Nephron (organoid): ENCODE data around the gene HUS1.

Experiments used
- H3K27ac Mint-ChIP-seq, 3 experiments: 2 replicates each; pipeline ENCODE4 v1.8.0; 2020; ENCODE audit warnings: mixed read lengths in 3 of 3, mild to moderate bottlenecking in 2 of 3, moderate library complexity in 1 of 3
- H3K27me3 Mint-ChIP-seq: 2 replicates; pipeline ENCODE4 v1.8.0; 2021; ENCODE audit warnings: low read depth, mild to moderate bottlenecking, moderate library complexity, mixed read lengths
- H3K36me3 Mint-ChIP-seq: 2 replicates; pipeline ENCODE4 v1.8.0; 2020; ENCODE audit warnings: low read depth, mixed read lengths
- H3K4me1 Mint-ChIP-seq: 2 replicates; pipeline ENCODE4 v1.8.0; 2020; ENCODE audit warnings: mixed read lengths
- H3K4me3 Mint-ChIP-seq, 3 experiments: 2 replicates each; pipeline ENCODE4 v1.8.0; 2020; ENCODE audit warnings: mild to moderate bottlenecking in 3 of 3, mixed read lengths in 3 of 3, moderate library complexity in 2 of 3
- H3K9me3 Mint-ChIP-seq: 2 replicates; pipeline ENCODE4 v1.8.0; 2020; ENCODE audit warnings: mixed read lengths
- CTCF ChIP-seq, 3 experiments: fragments of 200-600 bp; sonication (generic); IDR thresholded peaks; one replicate each; pipeline ENCODE4 v1.5.0; 2021; ENCODE audit warnings: antibody characterized with exemption in 3 of 3; ENCODE audit not compliant: unreplicated experiment in 3 of 3

The HUS1 gene

GRCh38 chr7:47962262-47962661 is 17.2 kb downstream of the HUS1 start:
- Mint-ChIP-seq H3K36me3 (peaks cover 78% of the 10 kb centered on the region), H3K4me3 (no peak overlapping the region), H3K9me3 (peaks cover 6% of the 10 kb centered on the region), H3K27me3 (no peaks in the 10 kb centered on the region), H3K27ac (no peak overlapping the region), H3K4me1 (no peaks in the 10 kb centered on the region)
- no peak for TF ChIP-seq CTCF (IDR thresholded peaks at IDR 0.05; ENCODE audit: unreplicated experiment in 3 of 3)

GRCh38 chr7:47957156-47957555 is 22.3 kb downstream of the HUS1 start:
- TF ChIP-seq CTCF (IDR thresholded peaks at IDR 0.05; ENCODE audit: unreplicated experiment in 3 of 3): no peak
- H3K4me1 Mint-ChIP-seq: peaks cover 5% of the 10 kb centered on the region
- no peak overlapping the region for H3K27ac Mint-ChIP-seq
- peaks cover 9% of the 10 kb centered on the region for H3K9me3 Mint-ChIP-seq
- H3K27me3 Mint-ChIP-seq: no peaks in the 10 kb centered on the region
- no peak overlapping the region for H3K4me3 Mint-ChIP-seq
- peaks cover 59% of the 10 kb centered on the region for H3K36me3 Mint-ChIP-seq

- H3K36me3 Mint-ChIP-seq: peaks cover 50% of the 10 kb centered on the region
- H3K4me3 Mint-ChIP-seq: no peak overlapping the region
- no peaks in the 10 kb centered on the region for H3K27me3 Mint-ChIP-seq
- H3K9me3 Mint-ChIP-seq: peaks cover 9% of the 10 kb centered on the region
- H3K27ac Mint-ChIP-seq: no peak overlapping the region
- no peak for TF ChIP-seq CTCF (IDR thresholded peaks at IDR 0.05; ENCODE audit: unreplicated experiment in 3 of 3)
- H3K4me1 Mint-ChIP-seq: peaks cover 5% of the 10 kb centered on the region
These were observed 23.2 kb downstream of the HUS1 start for GRCh38 chr7:47956220-47956619.

- Mint-ChIP-seq H3K27ac (no peak overlapping the region), H3K9me3 (peaks cover 9% of the 10 kb centered on the region), H3K36me3 (peaks cover 42% of the 10 kb centered on the region), H3K4me1 (peaks cover 5% of the 10 kb centered on the region), H3K27me3 (no peaks in the 10 kb centered on the region), H3K4me3 (no peak overlapping the region)
- TF ChIP-seq CTCF (IDR thresholded peaks at IDR 0.05; ENCODE audit: unreplicated experiment in 3 of 3): no peak
These were observed 25.0 kb downstream of the HUS1 start for GRCh38 chr7:47954231-47954911.

GRCh38 chr7:47953822-47954221 is 25.6 kb downstream of the HUS1 start:
- no peak overlapping the region for H3K4me3 Mint-ChIP-seq
- H3K9me3 Mint-ChIP-seq: peaks cover 9% of the 10 kb centered on the region
- peaks cover 5% of the 10 kb centered on the region for H3K4me1 Mint-ChIP-seq
- no peak for TF ChIP-seq CTCF (IDR thresholded peaks at IDR 0.05; ENCODE audit: unreplicated experiment in 3 of 3)
- H3K36me3 Mint-ChIP-seq: peaks cover 42% of the 10 kb centered on the region
- H3K27ac Mint-ChIP-seq: no peak overlapping the region
- no peaks in the 10 kb centered on the region for H3K27me3 Mint-ChIP-seq

GRCh38 chr7:47952224-47952623 is 27.2 kb downstream of the HUS1 start:
- Mint-ChIP-seq H3K4me3 (no peak overlapping the region), H3K36me3 (peaks cover 27% of the 10 kb centered on the region), H3K27ac (no peak overlapping the region)

More at GRCh38 chr7:47952224-47952623, 27.2 kb downstream of the HUS1 start:
- peaks cover 5% of the 10 kb centered on the region for H3K4me1 Mint-ChIP-seq
- H3K27me3 Mint-ChIP-seq: no peaks in the 10 kb centered on the region
- TF ChIP-seq CTCF (IDR thresholded peaks at IDR 0.05; ENCODE audit: unreplicated experiment in 3 of 3): no peak
- peaks cover 3% of the 10 kb centered on the region for H3K9me3 Mint-ChIP-seq
